ENCODE results near the gene UBLCP1. TPM values are rescaled to one million over a fixed set of nuclear protein-coding genes. Genes with fewer than 3 reads are reported as not detected.

The UBLCP1 gene
- total and polyA plus RNA-seq, 2 experiments from 2014 or later = 19.3 to 28.9 TPM

- H3K79me2 ChIP-seq = no peaks in the 10 kb centered on the region
- WGBS (ENCODE audit: low lambda C conversion rate, missing lambda C conversion rate) = 91% methylated on average over 3 of the region's 3 CpGs
- H3K4me1 ChIP-seq (ENCODE audit: insufficient read depth) = no peaks in the 10 kb centered on the region
- no peaks in the 10 kb centered on the region for H3K9me3 ChIP-seq (ENCODE audit: low read depth)
- no peaks in the 10 kb centered on the region for H3K27me3 ChIP-seq
- H3K36me3 ChIP-seq (replicated peaks; ENCODE audit: insufficient read depth, low read depth) = no peaks in the 10 kb centered on the region
- no peak overlapping the region for H3K27ac ChIP-seq
- no peaks in the 10 kb centered on the region for H3K9me2 ChIP-seq (replicated peaks; ENCODE audit: insufficient read depth)
- TF ChIP-seq CTCF (IDR thresholded peaks at IDR 0.05; ENCODE audit: poor library complexity) = no peak
- TF ChIP-seq EZH2phosphoT487 (IDR thresholded peaks at IDR 0.05; ENCODE audit: low read depth, severe bottlenecking, unreplicated experiment) = no peak
- TF ChIP-seq EZH2 (IDR thresholded peaks at IDR 0.05; ENCODE audit: borderline replicate concordance) = no peak
- no peaks in the 10 kb centered on the region for H4K20me1 ChIP-seq (ENCODE audit: insufficient read depth, poor library complexity, severe bottlenecking)
- H3K4me3 ChIP-seq = no peak overlapping the region
- DNase-seq (ENCODE audit: low spot score) = no peak
- H2AFZ ChIP-seq = no peak overlapping the region
- H3K4me2 ChIP-seq = no peak overlapping the region
These were observed 56.3 kb downstream of the UBLCP1 start for GRCh38 chr5:159319363-159319762.

GRCh38 chr5:159319832-159320231 lies 56.7 kb downstream of the UBLCP1 start:
- whole genome bisulfite sequencing (ENCODE audit: low lambda C conversion rate, missing lambda C conversion rate) = 57% methylated on average over 2 of the region's 2 CpGs
- no peaks in the 10 kb centered on the region for H4K20me1 ChIP-seq (ENCODE audit: insufficient read depth, poor library complexity, severe bottlenecking)
- H3K4me2 ChIP-seq = no peak overlapping the region
- no peak for TF ChIP-seq EZH2phosphoT487 (IDR thresholded peaks at IDR 0.05; ENCODE audit: low read depth, severe bottlenecking, unreplicated experiment)
- no peak for TF ChIP-seq EZH2 (IDR thresholded peaks at IDR 0.05; ENCODE audit: borderline replicate concordance)
- TF ChIP-seq CTCF (IDR thresholded peaks at IDR 0.05; ENCODE audit: poor library complexity) = no peak
- no peak for DNase-seq (ENCODE audit: low spot score)
- H3K4me1 ChIP-seq (ENCODE audit: insufficient read depth) = no peaks in the 10 kb centered on the region
- no peaks in the 10 kb centered on the region for H3K9me2 ChIP-seq (replicated peaks; ENCODE audit: insufficient read depth)
- no peak overlapping the region for H2AFZ ChIP-seq
- no peak overlapping the region for H3K4me3 ChIP-seq
- no peak overlapping the region for H3K27ac ChIP-seq
- no peaks in the 10 kb centered on the region for H3K27me3 ChIP-seq
- no peaks in the 10 kb centered on the region for H3K36me3 ChIP-seq (replicated peaks; ENCODE audit: insufficient read depth, low read depth)
- no peaks in the 10 kb centered on the region for H3K9me3 ChIP-seq (ENCODE audit: low read depth)
- no peaks in the 10 kb centered on the region for H3K79me2 ChIP-seq

GRCh38 chr5:159322180-159322579 lies 59.1 kb downstream of the UBLCP1 start:
- no peak overlapping the region for H3K4me3 ChIP-seq
- no peaks in the 10 kb centered on the region for H3K9me3 ChIP-seq (ENCODE audit: low read depth)
- no peaks in the 10 kb centered on the region for H3K36me3 ChIP-seq (replicated peaks; ENCODE audit: insufficient read depth, low read depth)
- no peak overlapping the region for H2AFZ ChIP-seq
- no peak overlapping the region for H3K27ac ChIP-seq
- no peaks in the 10 kb centered on the region for H3K79me2 ChIP-seq
- no peak overlapping the region for H3K4me2 ChIP-seq
- TF ChIP-seq CTCF (IDR thresholded peaks at IDR 0.05; ENCODE audit: poor library complexity) = no peak
- no peak for TF ChIP-seq EZH2phosphoT487 (IDR thresholded peaks at IDR 0.05; ENCODE audit: low read depth, severe bottlenecking, unreplicated experiment)
- TF ChIP-seq EZH2 (IDR thresholded peaks at IDR 0.05; ENCODE audit: borderline replicate concordance) = no peak
- H3K9me2 ChIP-seq (replicated peaks; ENCODE audit: insufficient read depth) = no peaks in the 10 kb centered on the region
- H4K20me1 ChIP-seq (ENCODE audit: insufficient read depth, poor library complexity, severe bottlenecking) = no peaks in the 10 kb centered on the region
- DNase-seq (ENCODE audit: low spot score) = no peak
- WGBS (ENCODE audit: low lambda C conversion rate, missing lambda C conversion rate) = 90% methylated on average over 6 of the region's 6 CpGs
- H3K27me3 ChIP-seq = peaks cover 7% of the 10 kb centered on the region
- H3K4me1 ChIP-seq (ENCODE audit: insufficient read depth) = no peaks in the 10 kb centered on the region

Measured in hepatocyte (in vitro differentiated cells).